Esophagus squamous epithelium (tissue), 5 donors: ENCODE measurements around the gene PLK3. TPM values are rescaled to one million over a fixed set of nuclear protein-coding genes. Genes with fewer than 3 reads are reported as not detected.

Source experiments
- DNase-seq: peaks from one replicate; lab custom pipeline; 2025; lab: John Stamatoyannopoulos, UW
- H3K27ac ChIP-seq, 4 donors: fragments of 200-600 bp; sonication (generic); one replicate each; pipeline ENCODE4 v1.5.1; 2016 to 2019; ENCODE audit warnings: mild to moderate bottlenecking in 1 of 4
- H3K27me3 ChIP-seq, 4 donors: fragments of 200-600 bp; sonication (generic); 1 replicate in 3 of 4; 2 replicates in 1 of 4; pipeline versions ENCODE4 v1.5.1 to v1.6.0; 2017 to 2021; ENCODE audit warnings: antibody characterized with exemption in 1 of 4
- H3K36me3 ChIP-seq, 3 donors: fragments of 200-600 bp; sonication (generic); one replicate each; pipeline ENCODE4 v1.5.1; 2016 to 2019
- H3K4me1 ChIP-seq, 3 donors: fragments of 200-600 bp; sonication (generic); one replicate each; pipeline ENCODE4 v1.5.1; 2017 to 2019
- H3K4me3 ChIP-seq, 4 donors: fragments of 200-600 bp; sonication (generic); 1 replicate in 3 of 4; 2 replicates in 1 of 4; pipeline ENCODE4 v1.5.1; 2016 to 2019; ENCODE audit warnings: mild to moderate bottlenecking in 2 of 4, moderate library complexity in 1 of 4
- H3K9me3 ChIP-seq, 3 donors: fragments of 200-600 bp; sonication (generic); one replicate each; pipeline ENCODE4 v1.5.1; 2016 to 2019
- POLR2A ChIP-seq, 4 donors: fragments of 450-650 bp; IDR thresholded peaks; one replicate each; pipeline ENCODE4 v1.6.1; 2017; ENCODE audit warnings: antibody characterized with exemption in 4 of 4, mild to moderate bottlenecking in 4 of 4, moderate library complexity in 3 of 4
- WGBS, 2 donors: methylation state at CpG; one replicate each; pipeline ENCODE4 v1.1.5; 2018; 5-methylcytosine and 5-hydroxymethylcytosine counted together
- intact Hi-C: fragments of 100-400 bp; cut with DNase I; formaldehyde crosslinking; loops from one replicate; pipeline ENCODE4 v1.15.0; 2022
- total RNA-seq, 4 donors: library from RNA; depleted of rRNA; stranded (reverse); fragments of >200 nt; gene quantifications; one replicate each; pipeline ENCODE4 v1.1.0, GENCODE V29; 2016
- TF ChIP-seq, protein P1 (sequence below), 6 experiments: fragments of 450-650 bp in 4 of 6; fragments of 200-600 bp in 2 of 6; sonication (generic) in 2 of 6; IDR thresholded peaks; one replicate each; pipeline ENCODE4 v1.5.1; 2016 to 2019; ENCODE audit warnings: antibody characterized with exemption in 6 of 6, mild to moderate bottlenecking in 4 of 6, moderate library complexity in 4 of 6
- donor health status: DM: yes; HTN: yes; CAD: no.

PLK3 gene
- total RNA-seq, 4 donors from 2014 or later: 10.3 to 36.2 (median 30.7) TPM

DNA sequence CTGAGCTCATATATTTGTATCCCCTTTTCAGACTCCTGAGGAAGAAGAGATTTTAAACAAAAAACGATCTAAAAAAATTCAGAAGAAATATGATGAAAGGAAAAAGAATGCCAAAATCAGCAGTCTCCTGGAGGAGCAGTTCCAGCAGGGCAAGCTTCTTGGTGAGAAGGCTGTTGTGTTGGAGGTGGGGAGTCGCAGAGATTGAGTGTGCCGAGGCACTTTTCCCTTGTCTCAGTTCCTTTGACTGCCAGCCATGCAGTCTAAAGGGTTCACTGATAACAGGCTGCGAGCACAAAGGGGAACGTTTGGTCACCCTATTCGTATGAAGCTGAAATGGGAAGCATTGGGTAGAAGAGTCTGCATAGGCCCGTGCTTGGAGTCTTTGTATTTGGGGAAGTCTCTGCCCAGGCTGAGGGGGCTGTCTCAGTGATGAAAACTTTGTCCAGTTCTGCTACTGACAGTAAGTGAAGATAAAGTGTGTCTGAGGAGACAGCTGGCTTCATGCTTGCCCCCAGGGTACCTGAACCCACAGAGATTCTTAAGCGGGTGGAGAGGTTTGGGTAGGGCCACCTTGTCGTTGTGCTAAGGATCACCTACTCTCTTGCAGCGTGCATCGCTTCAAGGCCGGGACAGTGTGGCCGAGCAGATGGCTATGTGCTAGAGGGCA lies 22.1 kb upstream of the PLK3 start:
- no peaks in the 10 kb centered on the region for H3K9me3 ChIP-seq
- WGBS, 2 donors: 62 to 72% methylated on average over 13 of the region's 13 CpGs
- peak overlapping the region in 3 of 4 donors; percentile 92 to 100 (median 97) for H3K27ac ChIP-seq
- peaks cover 10 to 59% (median 36%) of the 10 kb centered on the region in 3 donors for H3K36me3 ChIP-seq
- peaks cover 17 to 47% (median 23%) of the 10 kb centered on the region in 3 donors for H3K4me1 ChIP-seq
- intact Hi-C loops: loop anchor here (5.0 kb wide), 1 partner anchor 46 kb away; the partner anchor contains the start of gene RNU5D-1
- H3K27me3 ChIP-seq: no peaks in the 10 kb centered on the region
- DNase-seq: no peak
- no peak for TF ChIP-seq POLR2A (IDR thresholded peaks at IDR 0.05)
- TF ChIP-seq, protein P1, sequence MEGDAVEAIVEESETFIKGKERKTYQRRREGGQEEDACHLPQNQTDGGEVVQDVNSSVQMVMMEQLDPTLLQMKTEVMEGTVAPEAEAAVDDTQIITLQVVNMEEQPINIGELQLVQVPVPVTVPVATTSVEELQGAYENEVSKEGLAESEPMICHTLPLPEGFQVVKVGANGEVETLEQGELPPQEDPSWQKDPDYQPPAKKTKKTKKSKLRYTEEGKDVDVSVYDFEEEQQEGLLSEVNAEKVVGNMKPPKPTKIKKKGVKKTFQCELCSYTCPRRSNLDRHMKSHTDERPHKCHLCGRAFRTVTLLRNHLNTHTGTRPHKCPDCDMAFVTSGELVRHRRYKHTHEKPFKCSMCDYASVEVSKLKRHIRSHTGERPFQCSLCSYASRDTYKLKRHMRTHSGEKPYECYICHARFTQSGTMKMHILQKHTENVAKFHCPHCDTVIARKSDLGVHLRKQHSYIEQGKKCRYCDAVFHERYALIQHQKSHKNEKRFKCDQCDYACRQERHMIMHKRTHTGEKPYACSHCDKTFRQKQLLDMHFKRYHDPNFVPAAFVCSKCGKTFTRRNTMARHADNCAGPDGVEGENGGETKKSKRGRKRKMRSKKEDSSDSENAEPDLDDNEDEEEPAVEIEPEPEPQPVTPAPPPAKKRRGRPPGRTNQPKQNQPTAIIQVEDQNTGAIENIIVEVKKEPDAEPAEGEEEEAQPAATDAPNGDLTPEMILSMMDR (IDR thresholded peaks at IDR 0.05): no peak
- H3K4me3 ChIP-seq: peak overlapping the region in 1 of 4 donors; percentile 80

DNA sequence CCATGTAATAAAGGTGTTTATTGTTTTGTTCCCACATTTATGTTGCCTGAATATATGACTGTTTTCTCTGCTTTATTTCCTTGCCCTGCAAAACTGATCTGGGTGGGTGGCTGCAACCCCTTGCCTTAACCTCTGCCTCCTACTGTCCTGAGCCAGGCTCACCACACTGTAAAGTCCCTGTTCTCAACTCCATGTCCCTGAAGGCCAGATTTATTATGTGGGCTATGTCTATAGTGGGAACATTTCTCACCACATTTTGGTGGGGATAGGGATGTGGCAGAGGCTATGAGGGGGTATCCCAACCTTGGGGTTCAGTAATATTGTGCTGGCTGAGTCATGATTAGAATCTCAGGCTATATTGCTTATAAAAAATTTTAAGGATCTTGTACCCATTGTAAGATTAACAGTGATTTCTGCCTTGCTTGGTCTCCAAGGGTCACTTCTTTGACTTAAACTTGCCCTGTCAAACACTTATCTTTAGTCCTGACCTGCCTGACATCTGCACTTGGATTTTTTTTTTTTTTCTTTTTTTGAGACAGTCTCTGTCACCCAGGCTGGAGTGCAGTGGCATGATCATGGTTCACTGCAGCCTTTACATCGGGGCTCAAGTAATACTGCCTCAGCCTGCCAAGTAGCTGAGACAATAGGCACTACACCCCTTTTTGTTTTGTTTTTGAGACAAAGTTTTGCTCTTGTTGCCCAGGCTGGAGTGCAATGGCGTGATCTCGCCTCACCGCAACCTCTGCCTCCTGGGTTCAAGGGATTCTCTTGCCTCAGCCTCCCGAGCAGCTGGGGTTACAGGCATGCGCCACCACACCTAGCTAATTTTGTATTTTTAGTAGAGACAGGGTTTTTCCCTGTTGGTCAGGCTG lies 21.2 kb upstream of the PLK3 start:
- H3K36me3 ChIP-seq: peaks cover 10 to 59% (median 36%) of the 10 kb centered on the region in 3 donors
- WGBS, 2 donors: 81 to 88% methylated on average over 6 of the region's 6 CpGs

DNA sequence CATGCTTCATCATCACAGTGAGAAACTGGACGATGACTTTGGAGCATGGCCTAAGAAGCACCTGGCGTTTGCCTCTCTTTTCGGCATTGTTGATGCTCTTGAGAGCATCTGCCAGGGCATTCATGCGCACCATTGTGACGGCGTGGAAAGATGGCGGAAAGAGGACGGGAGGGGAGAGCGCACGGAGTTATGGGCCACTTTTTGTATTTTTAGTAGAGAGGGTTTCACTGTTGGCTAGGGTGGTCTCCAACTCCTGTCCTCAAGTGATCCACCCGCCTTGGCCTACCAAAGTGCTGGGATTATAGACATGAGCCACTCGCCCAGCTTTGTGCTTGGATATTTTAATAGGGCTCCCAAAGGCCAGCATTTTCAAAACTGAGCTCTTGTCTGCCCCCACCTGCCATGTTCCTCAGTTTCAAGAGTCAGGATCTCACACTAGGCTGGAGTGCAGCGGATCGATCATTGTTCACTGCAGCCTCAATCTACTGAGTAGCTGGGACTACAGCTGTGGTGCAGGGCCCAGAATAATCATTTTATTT lies 19.5 kb upstream of the PLK3 start:
- Histone ChIP-seq H3K4me3 (no peak overlapping the region), H3K27ac (no peak overlapping the region), H3K9me3 (no peaks in the 10 kb centered on the region), H3K27me3 (no peaks in the 10 kb centered on the region), H3K4me1 (peaks cover 33 to 65% (median 34%) of the 10 kb centered on the region in 3 donors), H3K36me3 (peaks cover 10 to 59% (median 36%) of the 10 kb centered on the region in 3 donors)
- WGBS, 2 donors: 92 to 94% methylated on average over 13 to 14 of the region's 14 CpGs
- no peak for DNase-seq
- intact Hi-C loops: loop anchor here (10.0 kb wide), 1 partner anchor 54 kb away; no protein-coding TSS in a partner anchor
- no peak for TF ChIP-seq POLR2A (IDR thresholded peaks at IDR 0.05)
- TF ChIP-seq, protein P1 (IDR thresholded peaks at IDR 0.05): no peak

More for the DNA sequence above, 21.2 kb upstream of the PLK3 start:
- TF ChIP-seq POLR2A (IDR thresholded peaks at IDR 0.05): no peak
- TF ChIP-seq, protein P1 (IDR thresholded peaks at IDR 0.05): no peak
- no peak for DNase-seq
- H3K27ac ChIP-seq: no peak overlapping the region
- no peak overlapping the region for H3K4me3 ChIP-seq
- H3K27me3 ChIP-seq: no peaks in the 10 kb centered on the region
- H3K9me3 ChIP-seq: no peaks in the 10 kb centered on the region
- peaks cover 23 to 56% (median 29%) of the 10 kb centered on the region in 3 donors for H3K4me1 ChIP-seq
- intact Hi-C loops: loop anchor here (5.0 kb wide), 1 partner anchor 47 kb away; the partner anchor contains the start of gene RNU5D-1

DNA sequence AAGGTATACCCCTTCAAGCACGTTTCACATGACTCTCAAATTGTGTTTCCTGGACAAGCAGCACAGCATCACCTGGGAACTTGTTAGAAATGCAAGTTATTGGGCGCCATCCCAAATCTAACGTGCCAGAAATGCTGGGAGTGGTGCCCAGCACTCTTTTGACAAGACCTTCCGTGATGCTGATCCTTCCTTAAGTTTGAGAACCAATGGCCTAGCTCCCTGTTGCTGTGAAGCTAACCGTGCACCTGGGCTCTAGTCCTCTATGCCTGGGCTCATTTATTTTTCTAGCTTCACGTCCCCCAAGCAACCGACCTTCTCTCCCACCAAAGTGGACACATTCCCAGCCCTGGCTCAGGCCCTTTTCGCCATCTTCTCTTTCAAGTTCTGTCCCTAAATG lies 16.5 kb upstream of the PLK3 start:
- 20 to 21% methylated on average over 7 to 8 of the region's 8 CpGs for WGBS, 2 donors
- no peaks in the 10 kb centered on the region for H3K9me3 ChIP-seq
- TF ChIP-seq, protein P1 (IDR thresholded peaks at IDR 0.05): no peak
- no peak for TF ChIP-seq POLR2A (IDR thresholded peaks at IDR 0.05)
- intact Hi-C loops: loop anchor here (10.0 kb wide), 1 partner anchor 51 kb away; no protein-coding TSS in a partner anchor
- H3K4me3 ChIP-seq: peak overlapping the region; percentile 31 to 68 (median 43)
- H3K27me3 ChIP-seq: no peaks in the 10 kb centered on the region
- no peak for DNase-seq
- peaks cover 0 to 37% (median 16%) of the 10 kb centered on the region in 3 donors for H3K36me3 ChIP-seq
- peak overlapping the region in 3 of 4 donors; percentile 32 to 55 (median 54) for H3K27ac ChIP-seq
- peaks cover 20 to 49% (median 27%) of the 10 kb centered on the region in 3 donors for H3K4me1 ChIP-seq
